Measurements from ENCODE around the gene USP10.
A peak's percentile ranks its signal among the peaks of the same experiment; 100 is the strongest.
"Not testable (repeated sequence)": the region's sequence is repeated elsewhere in the genome, so short reads cannot be mapped to it uniquely, and the experiment has no call there.

Gene USP10

DNA sequence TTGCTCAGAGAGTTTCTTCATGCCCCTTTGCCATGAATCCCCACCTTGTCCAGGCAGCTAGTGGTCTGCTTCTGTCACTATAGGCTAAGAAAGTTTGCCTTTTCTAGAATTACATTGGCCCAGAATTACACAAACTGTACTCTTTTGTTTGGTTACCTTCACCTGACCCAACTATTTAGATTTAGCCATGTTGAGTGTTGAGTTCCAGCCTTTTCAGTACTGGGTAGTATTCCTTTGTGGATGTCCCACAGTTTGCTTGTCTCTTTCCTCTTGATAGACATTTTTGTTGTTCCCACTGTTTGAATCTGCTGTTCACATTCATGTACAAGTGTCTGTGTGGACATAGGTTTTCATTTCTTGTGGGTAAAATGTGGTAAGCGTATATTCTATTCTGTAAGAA is 22.3 kb downstream of the USP10 start:
- no peak for TF ChIP-seq ZNF274 (IDR thresholded peaks at IDR 0.05; ENCODE audit: low read depth, low read length)
- no peak overlapping the region for H3K4me3 ChIP-seq (ENCODE audit: low read length)

DNA sequence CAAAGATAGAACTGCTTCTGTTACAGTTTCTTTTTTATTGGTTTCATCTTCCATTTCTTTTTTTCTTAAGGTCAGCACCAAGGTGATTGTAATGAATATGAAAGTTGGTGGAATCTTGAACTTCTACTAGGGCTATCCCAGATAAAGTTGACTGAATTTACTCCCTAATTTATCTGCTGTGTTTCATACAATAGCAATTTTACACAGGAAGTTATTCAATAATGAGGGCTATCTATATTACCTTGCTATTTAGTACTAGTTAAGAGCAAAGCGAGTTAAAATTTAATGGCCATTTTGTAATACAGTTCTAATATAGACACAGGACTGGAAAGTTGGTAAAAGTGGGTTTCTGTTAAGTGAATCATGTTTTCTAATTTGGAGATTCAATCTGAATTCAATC is 24.1 kb downstream of the USP10 start:
- no peak for TF ChIP-seq ZNF274 (IDR thresholded peaks at IDR 0.05; ENCODE audit: low read depth, low read length)
- no peak overlapping the region for H3K4me3 ChIP-seq (ENCODE audit: low read length)

DNA sequence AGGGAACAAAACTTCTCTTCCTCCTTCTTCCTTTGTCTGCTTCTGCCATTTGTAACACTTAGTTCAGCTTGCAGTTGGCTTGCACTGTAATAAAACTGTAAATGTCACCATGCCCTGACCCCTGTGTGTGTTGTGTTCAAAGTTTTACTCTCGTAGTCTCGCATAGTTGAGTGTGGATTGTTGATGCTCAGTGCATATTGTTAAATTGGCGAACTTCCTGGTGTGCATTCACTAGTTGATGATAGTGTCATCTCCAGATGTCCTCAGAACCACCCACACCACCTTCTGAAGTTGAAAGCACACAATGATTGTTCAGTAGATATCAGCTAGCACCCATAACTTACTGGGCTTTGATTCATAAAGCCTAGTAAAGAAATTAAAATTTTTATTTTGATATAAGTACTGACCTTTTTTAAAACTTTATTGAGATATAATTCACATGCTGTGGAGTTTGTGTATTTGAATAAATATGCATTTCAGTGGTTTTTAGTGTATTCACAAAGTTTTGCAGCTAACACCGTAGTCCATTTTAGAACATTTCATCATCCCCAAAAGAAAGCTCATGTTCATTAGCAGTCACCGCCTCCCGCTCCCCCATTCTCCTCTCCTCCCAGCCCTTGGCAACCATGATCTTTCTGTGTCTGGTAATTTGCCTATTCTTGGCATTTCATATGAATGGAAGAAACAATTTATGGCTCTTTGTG is 25.0 kb downstream of the USP10 start:
- TF ChIP-seq ZNF274 (IDR thresholded peaks at IDR 0.05; ENCODE audit: low read depth, low read length) = no peak
- no peak overlapping the region for H3K4me3 ChIP-seq (ENCODE audit: low read length)

GRCh38 chr16:84725481-84726078 is 25.8 kb downstream of the USP10 start:
- H3K4me3 ChIP-seq (ENCODE audit: low read length) = no peak overlapping the region; the same call in 1 of the 2 replicates
- TF ChIP-seq ZNF274 (IDR thresholded peaks at IDR 0.05; ENCODE audit: low read depth, low read length) = no peak

DNA sequence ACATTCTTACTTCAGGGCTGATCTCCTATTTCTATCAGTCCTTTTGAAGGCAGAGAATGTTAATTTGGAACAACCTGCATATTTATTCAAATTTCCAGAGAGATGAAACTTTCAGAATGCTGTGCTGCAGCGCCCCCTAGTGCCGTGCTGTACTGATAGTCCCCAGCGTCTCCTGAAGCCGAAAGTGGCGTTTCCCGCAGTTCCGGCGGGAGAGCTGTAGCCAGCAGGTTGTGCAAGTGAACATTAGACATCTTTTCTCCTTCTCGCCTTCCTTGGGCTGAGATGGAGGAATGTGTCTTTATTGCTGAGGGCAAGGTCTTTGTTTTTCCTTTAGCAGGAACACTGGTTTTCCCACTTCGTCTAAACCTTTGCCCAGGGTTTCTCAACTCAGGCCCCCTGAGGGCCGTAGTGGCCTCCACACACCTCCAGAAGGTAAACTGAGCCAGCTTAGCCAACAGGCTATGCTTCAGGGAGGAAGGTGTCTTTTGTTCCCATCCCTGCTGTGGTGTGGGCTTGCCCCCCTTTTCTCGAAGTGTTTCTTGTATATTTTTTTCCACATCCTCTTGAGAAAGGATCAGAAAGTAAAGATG is 26.4 kb downstream of the USP10 start:
- no peak for TF ChIP-seq ZNF274 (IDR thresholded peaks at IDR 0.05; ENCODE audit: low read depth, low read length)
- peak overlapping the region; percentile 61; the same call in 1 of the 2 replicates for H3K4me3 ChIP-seq (ENCODE audit: low read length)

GRCh38 chr16:84726669-84727467 is 27.1 kb downstream of the USP10 start:
- no peak for TF ChIP-seq ZNF274 (IDR thresholded peaks at IDR 0.05; ENCODE audit: low read depth, low read length)
- H3K4me3 ChIP-seq (ENCODE audit: low read length) = peak overlapping the region; percentile 61; the same call in 1 of the 2 replicates

GRCh38 chr16:84728853-84729424 is 29.1 kb downstream of the USP10 start:
- no peak overlapping the region for H3K4me3 ChIP-seq (ENCODE audit: low read length)
- TF ChIP-seq ZNF274 (IDR thresholded peaks at IDR 0.05; ENCODE audit: low read depth, low read length) = no peak

GRCh38 chr16:84729716-84730320 is 30.0 kb downstream of the USP10 start:
- peak overlapping the region; percentile 55; the same call in 1 of the 2 replicates for H3K4me3 ChIP-seq (ENCODE audit: low read length)
- no peak for TF ChIP-seq ZNF274 (IDR thresholded peaks at IDR 0.05; ENCODE audit: low read depth, low read length)

- 0 out of 2 replicates have a peak overlapping the region, but pooled peaks have one; percentile 55 for H3K4me3 ChIP-seq (ENCODE audit: low read length)
- no peak for TF ChIP-seq ZNF274 (IDR thresholded peaks at IDR 0.05; ENCODE audit: low read depth, low read length)
Measured at GRCh38 chr16:84730406-84731106, 30.8 kb downstream of the USP10 start.

GRCh38 chr16:84732332-84732673 is 32.5 kb downstream of the USP10 start:
- H3K4me3 ChIP-seq (ENCODE audit: low read length) = not testable (repeated sequence)

- no peak for TF ChIP-seq ZNF274 (IDR thresholded peaks at IDR 0.05; ENCODE audit: low read depth, low read length)
- no peak overlapping the region for H3K4me3 ChIP-seq (ENCODE audit: low read length)
Measured at GRCh38 chr16:84732674-84733352, 33.0 kb downstream of the USP10 start.

GRCh38 chr16:84735849-84736586 is 36.2 kb downstream of the USP10 start:
- H3K4me3 ChIP-seq (ENCODE audit: low read length) = no peak overlapping the region
- no peak for TF ChIP-seq ZNF274 (IDR thresholded peaks at IDR 0.05; ENCODE audit: low read depth, low read length)

Measured in GM08714 (cell line).